ENCODE measurements around the gene RTN3.

RTN3 gene

GRCh38 chr11:63783925-63784592 is 102.8 kb downstream of the RTN3 start:
- TF ChIP-seq, protein P1, sequence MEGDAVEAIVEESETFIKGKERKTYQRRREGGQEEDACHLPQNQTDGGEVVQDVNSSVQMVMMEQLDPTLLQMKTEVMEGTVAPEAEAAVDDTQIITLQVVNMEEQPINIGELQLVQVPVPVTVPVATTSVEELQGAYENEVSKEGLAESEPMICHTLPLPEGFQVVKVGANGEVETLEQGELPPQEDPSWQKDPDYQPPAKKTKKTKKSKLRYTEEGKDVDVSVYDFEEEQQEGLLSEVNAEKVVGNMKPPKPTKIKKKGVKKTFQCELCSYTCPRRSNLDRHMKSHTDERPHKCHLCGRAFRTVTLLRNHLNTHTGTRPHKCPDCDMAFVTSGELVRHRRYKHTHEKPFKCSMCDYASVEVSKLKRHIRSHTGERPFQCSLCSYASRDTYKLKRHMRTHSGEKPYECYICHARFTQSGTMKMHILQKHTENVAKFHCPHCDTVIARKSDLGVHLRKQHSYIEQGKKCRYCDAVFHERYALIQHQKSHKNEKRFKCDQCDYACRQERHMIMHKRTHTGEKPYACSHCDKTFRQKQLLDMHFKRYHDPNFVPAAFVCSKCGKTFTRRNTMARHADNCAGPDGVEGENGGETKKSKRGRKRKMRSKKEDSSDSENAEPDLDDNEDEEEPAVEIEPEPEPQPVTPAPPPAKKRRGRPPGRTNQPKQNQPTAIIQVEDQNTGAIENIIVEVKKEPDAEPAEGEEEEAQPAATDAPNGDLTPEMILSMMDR (conservative IDR thresholded peaks at IDR 0.05; ENCODE audit: control insufficient read depth, insufficient read depth, low read depth, low read length): no peak
- no peak overlapping the region for H3K4me3 ChIP-seq (ENCODE audit: control insufficient read depth, low read depth, low read length)
- DNase-seq (ENCODE audit: low read depth): no peak

GRCh38 chr11:63785823-63786222 is 104.5 kb downstream of the RTN3 start:
- no peak for DNase-seq (ENCODE audit: low read depth)
- TF ChIP-seq, protein P1 (conservative IDR thresholded peaks at IDR 0.05; ENCODE audit: control insufficient read depth, insufficient read depth, low read depth, low read length): no peak
- H3K4me3 ChIP-seq (ENCODE audit: control insufficient read depth, low read depth, low read length): no peak overlapping the region

DNA sequence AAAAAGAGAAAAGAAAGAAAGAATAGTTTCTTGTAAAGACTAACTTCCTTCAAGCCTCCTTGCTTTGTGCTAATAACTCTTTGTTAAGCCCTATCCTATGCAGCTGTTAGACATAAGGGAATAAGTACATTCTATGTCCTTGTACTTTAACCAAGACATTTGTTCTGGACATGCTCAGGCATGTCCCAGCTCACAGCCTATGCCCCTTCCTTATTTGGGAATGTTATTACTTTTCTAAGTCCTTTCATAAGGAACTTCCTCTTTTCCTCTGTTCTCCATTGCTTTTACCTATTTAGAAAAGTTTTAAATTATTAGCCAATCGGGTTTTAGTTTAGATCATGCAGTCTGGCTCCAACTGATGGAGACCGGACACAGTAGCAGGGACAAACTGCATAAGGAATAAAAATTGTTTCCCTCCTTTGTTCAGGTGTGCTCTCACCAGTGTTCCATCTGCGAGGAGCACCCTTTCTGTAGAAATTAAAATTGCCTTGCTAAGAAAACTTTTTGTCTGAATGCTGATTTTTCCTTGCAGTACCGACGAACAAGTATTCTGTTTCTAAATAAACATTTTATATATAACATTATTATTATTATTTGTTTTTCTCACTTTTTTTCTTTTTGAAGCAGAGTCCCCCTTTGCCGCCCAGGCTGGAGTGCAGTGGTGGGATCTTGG is 110.3 kb downstream of the RTN3 start:
- H3K4me3 ChIP-seq (ENCODE audit: control insufficient read depth, low read depth, low read length): no peak overlapping the region
- TF ChIP-seq, protein P1 (conservative IDR thresholded peaks at IDR 0.05; ENCODE audit: control insufficient read depth, insufficient read depth, low read depth, low read length): no peak
- DNase-seq (ENCODE audit: low read depth): peak; percentile 15

DNA sequence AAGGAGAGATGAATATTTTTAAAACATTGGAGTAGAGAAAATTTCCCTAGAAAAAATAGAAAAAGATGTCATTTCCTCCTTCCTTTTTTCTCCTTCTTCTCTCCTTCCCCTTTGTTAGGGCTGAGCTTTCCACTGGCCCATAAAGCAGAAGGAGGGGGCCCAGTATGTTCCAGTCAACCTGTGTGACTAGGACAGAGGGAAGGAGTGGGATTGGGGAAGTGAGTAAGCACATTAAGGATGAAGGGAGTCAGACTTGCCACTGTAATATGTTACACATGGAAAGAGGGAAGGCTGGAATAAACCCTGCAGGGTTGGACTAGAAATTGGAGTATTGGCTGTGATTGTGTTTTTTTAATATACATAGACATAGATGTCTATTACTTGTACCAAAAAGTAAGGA is 111.9 kb downstream of the RTN3 start:
- peak; percentile 53 for DNase-seq (ENCODE audit: low read depth)
- TF ChIP-seq, protein P1 (conservative IDR thresholded peaks at IDR 0.05; ENCODE audit: control insufficient read depth, insufficient read depth, low read depth, low read length): no peak
- no peak overlapping the region for H3K4me3 ChIP-seq (ENCODE audit: control insufficient read depth, low read depth, low read length)

DNA sequence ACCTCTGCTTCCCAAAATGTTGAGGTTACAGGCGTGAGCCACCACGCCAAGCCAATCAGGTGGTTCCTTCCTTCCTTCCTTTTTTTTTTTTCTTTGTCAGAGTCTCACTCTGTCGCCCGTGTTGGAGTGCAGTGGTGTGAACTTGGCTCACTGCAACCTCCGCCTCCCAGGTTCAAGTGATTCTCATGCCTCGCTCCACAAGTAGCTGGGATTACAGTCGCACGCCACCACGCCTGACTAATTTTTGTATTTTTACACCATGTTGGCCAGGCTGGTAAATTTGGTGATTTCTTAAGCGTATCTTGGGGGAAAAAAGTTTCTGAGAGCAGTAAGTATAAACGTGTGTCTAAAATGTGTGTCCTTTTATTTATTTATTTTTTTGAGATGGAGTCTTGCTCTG is 113.8 kb downstream of the RTN3 start:
- TF ChIP-seq, protein P1 (conservative IDR thresholded peaks at IDR 0.05; ENCODE audit: control insufficient read depth, insufficient read depth, low read depth, low read length): no peak
- no peak overlapping the region for H3K4me3 ChIP-seq (ENCODE audit: control insufficient read depth, low read depth, low read length)
- DNase-seq (ENCODE audit: low read depth): no peak

- no peak for DNase-seq (ENCODE audit: low read depth)
- H3K4me3 ChIP-seq (ENCODE audit: control insufficient read depth, low read depth, low read length): no peak overlapping the region
- TF ChIP-seq, protein P1 (conservative IDR thresholded peaks at IDR 0.05; ENCODE audit: control insufficient read depth, insufficient read depth, low read depth, low read length): no peak
Observed at GRCh38 chr11:63800921-63801320, 119.6 kb downstream of the RTN3 start.
